Naive B cell (primary cell): Measurements from ENCODE around the gene CFAP20DC. TPM values are rescaled to one million over a fixed set of nuclear protein-coding genes. Genes with fewer than 3 reads are reported as not detected.
A peak's percentile ranks its signal among the peaks of the same experiment; 100 is the strongest.
"Not testable (repeated sequence)": the region's sequence is repeated elsewhere in the genome, so short reads cannot be mapped to it uniquely, and the experiment has no call there.

Source experiments
- ATAC-seq, 2 donors: fragments of 150-1000 bp; cut with Tn5 transposase; 2 replicates each; pipeline ENCODE4 v1.10.0; 2021; ENCODE audit warnings: low read depth in 2 of 2, mild to moderate bottlenecking in 2 of 2, moderate library complexity in 2 of 2
- DNase-seq: peaks from one replicate; pipeline ENCODE4 v3.0.0; 2022
- H3K27ac Mint-ChIP-seq, 6 donors: one replicate each; pipeline ENCODE4 v1.8.0; 2020 to 2022; ENCODE audit warnings: mild to moderate bottlenecking in 6 of 6, mixed read lengths in 6 of 6, moderate library complexity in 5 of 6, inconsistent platforms in 2 of 6
- H3K27me3 Mint-ChIP-seq, 3 donors: one replicate each; pipeline ENCODE4 v1.8.0; 2021 to 2022; ENCODE audit warnings: mixed read lengths in 3 of 3, mild to moderate bottlenecking in 1 of 3
- H3K36me3 Mint-ChIP-seq, 2 donors: one replicate each; pipeline ENCODE4 v1.8.0; 2020 to 2022; ENCODE audit warnings: mixed read lengths in 2 of 2, inconsistent platforms in 1 of 2, mild to moderate bottlenecking in 1 of 2
- H3K4me1 Mint-ChIP-seq, 3 donors: one replicate each; pipeline ENCODE4 v1.8.0; 2020 to 2022; ENCODE audit warnings: mixed read lengths in 3 of 3, inconsistent platforms in 1 of 3, mild to moderate bottlenecking in 1 of 3, moderate library complexity in 1 of 3
- H3K4me3 Mint-ChIP-seq, 8 donors: one replicate each; pipeline ENCODE4 v1.8.0; 2020 to 2022; ENCODE audit warnings: mild to moderate bottlenecking in 8 of 8, mixed read lengths in 8 of 8, moderate library complexity in 8 of 8, inconsistent platforms in 2 of 8
- H3K9me3 Mint-ChIP-seq, 7 donors: one replicate each; pipeline ENCODE4 v1.8.0; 2020 to 2022; ENCODE audit warnings: mixed read lengths in 7 of 7, mild to moderate bottlenecking in 5 of 7, inconsistent platforms in 2 of 7, moderate library complexity in 1 of 7
- polyA plus RNA-seq, 6 donors: library from polyadenylated mRNA; unstranded; fragments of 300-500 nt; fragmentation: Illumina TruSeq; gene quantifications; one replicate each; pipeline ENCODE4 v1.2.3, GENCODE V29; 2021; ENCODE audit warnings: low read depth in 6 of 6

The CFAP20DC gene
- polyA plus RNA-seq, 6 donors from 2014 or later, result 0.58 to 2.7 (median 0.62) TPM; not detected in 3

DNA sequence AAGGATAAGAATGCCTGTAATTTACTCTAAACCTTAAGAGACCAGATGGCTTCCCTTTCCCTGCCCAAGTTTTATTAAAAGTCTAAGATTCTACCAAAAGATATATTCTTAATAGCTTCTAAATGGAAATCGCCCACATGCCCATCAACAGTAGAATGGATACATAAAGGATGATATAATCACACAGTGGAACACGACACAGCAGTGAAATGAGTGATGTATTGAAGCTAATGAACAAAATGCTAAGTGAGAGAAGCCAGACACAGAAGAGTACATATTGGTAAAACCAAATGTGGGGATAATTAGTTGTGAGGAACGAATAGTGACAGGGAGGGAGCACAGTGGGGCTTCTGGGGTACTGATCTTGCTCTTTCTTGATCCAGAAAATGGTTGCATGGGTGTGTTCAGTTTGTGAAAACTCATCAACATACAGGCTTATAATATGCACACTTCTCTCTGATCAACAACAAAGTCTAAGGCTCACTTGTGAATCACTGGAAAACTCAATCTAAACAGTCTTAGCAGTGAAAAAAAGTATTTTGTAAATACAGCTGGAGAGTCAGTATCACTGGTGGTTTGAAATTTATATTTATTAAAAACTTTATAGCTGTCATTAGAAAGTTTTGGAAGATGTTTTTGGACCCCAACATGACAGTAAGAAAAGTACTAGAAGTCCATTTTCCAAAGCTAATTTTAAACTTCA lies 212.5 kb downstream of the CFAP20DC start:
- Mint-ChIP-seq H3K4me3 (no peak overlapping the region), H3K4me1 (no peaks in the 10 kb centered on the region)

DNA sequence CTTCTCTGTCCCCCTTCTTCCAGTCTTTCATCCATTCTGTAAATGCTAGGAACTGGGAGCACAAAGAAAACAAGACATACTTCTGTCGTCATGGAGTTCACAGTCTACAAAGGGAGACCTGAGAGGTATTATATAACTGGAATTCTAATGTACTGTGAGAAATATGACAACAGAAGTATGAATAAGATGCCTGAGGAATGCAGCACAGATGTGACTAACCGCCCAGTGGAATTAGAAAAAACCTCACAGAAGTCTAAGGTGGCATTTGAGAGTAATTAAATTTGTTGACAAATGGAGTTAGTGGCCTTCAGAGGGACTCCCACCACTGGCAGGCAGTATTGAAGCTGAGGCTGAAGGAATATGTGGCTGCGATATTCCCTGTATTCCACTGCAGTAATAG lies 214.7 kb downstream of the CFAP20DC start:
- ATAC-seq (no peak), DNase-seq (no peak)
- Mint-ChIP-seq H3K27me3 (no peaks in the 10 kb centered on the region), H3K4me3 (no peak overlapping the region), H3K36me3 (no peaks in the 10 kb centered on the region), H3K27ac (no peak overlapping the region), H3K9me3 (no peaks in the 10 kb centered on the region), H3K4me1 (no peaks in the 10 kb centered on the region)

More for the DNA sequence above, 212.5 kb downstream of the CFAP20DC start:
- H3K27ac Mint-ChIP-seq, result no peak overlapping the region
- no peaks in the 10 kb centered on the region for H3K27me3 Mint-ChIP-seq
- ATAC-seq (no peak), DNase-seq (no peak)
- H3K9me3 Mint-ChIP-seq, result peaks cover 0 to 3% (median 0%) of the 10 kb centered on the region in 7 donors
- H3K36me3 Mint-ChIP-seq, result no peaks in the 10 kb centered on the region

DNA sequence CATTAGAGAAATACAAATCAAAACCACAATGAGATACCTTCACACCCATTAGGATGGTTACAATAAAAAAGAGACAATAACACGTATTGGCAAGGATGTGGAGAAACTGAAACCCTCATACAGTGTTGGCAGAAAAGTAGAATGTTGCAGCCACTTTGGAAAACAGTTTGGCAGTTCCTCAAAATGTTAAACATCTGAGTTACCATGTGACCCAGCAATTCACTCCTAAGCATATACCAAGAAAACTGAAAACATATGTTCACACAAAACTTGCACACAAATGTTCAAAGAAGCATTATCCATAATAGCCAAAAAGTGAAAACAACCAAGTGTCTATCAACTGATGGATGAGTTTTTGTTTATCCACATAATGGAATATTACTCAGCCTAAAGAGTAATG lies 216.3 kb downstream of the CFAP20DC start:
- ATAC-seq (no peak), DNase-seq (no peak)
- Mint-ChIP-seq H3K4me3 (no peak overlapping the region), H3K9me3 (no peaks in the 10 kb centered on the region), H3K36me3 (no peaks in the 10 kb centered on the region), H3K27ac (no peak overlapping the region), H3K27me3 (no peaks in the 10 kb centered on the region), H3K4me1 (no peaks in the 10 kb centered on the region)

DNA sequence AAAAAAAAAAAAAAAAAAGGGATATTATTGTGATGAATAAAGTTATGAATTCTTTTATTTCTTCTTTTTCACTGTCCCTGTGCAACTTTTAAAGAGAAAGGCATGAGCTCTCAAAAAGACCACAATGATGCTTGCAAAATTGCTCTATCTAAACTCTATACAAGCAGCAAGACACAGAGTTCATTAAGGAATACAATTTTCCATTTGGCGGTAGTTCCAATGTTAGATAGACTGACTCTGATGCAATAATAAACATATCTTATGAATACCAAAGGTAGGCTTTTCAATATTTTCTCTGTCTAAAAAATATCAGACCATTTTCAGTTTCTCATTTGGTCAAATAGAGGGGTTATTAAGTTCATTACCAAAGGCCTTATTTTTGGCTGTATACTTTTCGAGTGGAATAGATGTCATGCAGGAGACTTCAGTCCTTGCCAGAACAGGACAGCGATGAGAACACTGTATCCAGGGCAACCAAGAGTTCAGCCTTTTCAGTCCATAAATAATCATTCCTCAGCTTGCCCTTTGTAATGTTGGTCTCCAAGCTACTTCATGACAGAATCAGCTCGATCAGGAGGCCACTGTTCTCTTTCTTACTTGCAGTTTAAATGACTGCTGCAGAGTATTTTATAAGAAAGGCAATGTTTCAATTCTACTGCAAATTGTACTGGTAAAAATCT lies 220.4 kb downstream of the CFAP20DC start:
- DNase-seq (no peak), ATAC-seq (no peak)
- Mint-ChIP-seq H3K27me3 (no peaks in the 10 kb centered on the region), H3K36me3 (no peaks in the 10 kb centered on the region), H3K9me3 (peaks cover 0 to 2% (median 0%) of the 10 kb centered on the region in 7 donors), H3K4me3 (no peak overlapping the region), H3K27ac (no peak overlapping the region), H3K4me1 (peaks cover 0 to 5% (median 3%) of the 10 kb centered on the region in 3 donors)

DNA sequence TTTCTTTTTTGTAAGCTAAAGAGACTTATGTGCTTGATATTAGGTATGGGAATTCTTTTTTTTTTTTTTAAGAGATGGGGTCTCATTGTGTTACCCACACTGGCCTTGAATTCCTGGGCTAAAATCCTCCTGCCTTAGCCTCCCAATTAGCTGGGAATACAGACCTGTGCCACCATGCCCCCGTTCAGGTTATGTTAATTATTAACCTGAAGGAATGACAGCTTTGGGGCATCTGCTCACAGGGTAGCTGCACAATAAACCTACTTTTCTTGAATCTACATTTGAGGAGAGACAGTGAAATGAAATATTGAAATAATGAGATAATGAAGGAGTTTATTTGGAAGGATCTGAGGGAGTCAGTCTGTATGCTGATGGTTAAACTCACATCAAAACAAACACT lies 225.0 kb downstream of the CFAP20DC start:
- no peaks in the 10 kb centered on the region for H3K27me3 Mint-ChIP-seq
- H3K27ac Mint-ChIP-seq, result peak overlapping the region in 1 of 6 donors; percentile 32
- no peaks in the 10 kb centered on the region for H3K36me3 Mint-ChIP-seq
- H3K9me3 Mint-ChIP-seq, result peaks cover 0 to 2% (median 0%) of the 10 kb centered on the region in 7 donors
- ATAC-seq, result no peak
- no peak for DNase-seq
- H3K4me1 Mint-ChIP-seq, result peaks cover 0 to 6% (median 5%) of the 10 kb centered on the region in 3 donors
- no peak overlapping the region for H3K4me3 Mint-ChIP-seq

DNA sequence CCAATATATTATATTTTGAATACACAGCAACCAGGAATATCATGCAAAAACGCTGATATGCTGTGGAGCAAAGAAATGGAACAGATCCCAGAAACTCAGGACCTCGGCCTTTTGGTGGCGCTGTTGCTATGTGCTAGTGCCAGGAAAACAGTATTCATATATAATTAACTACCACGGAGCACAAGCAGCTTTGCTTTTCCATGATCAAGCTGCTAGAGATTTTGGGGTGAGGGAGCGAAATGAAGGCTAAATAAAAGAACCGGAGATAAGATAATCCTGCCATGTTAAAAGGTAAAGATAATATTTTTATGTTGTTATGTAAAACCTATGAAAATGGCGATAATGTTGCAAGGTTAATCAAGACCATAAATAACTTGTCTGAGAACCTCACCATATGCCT lies 225.5 kb downstream of the CFAP20DC start:
- Mint-ChIP-seq H3K27me3 (no peaks in the 10 kb centered on the region), H3K4me1 (peaks cover 0 to 6% (median 5%) of the 10 kb centered on the region in 3 donors), H3K27ac (peak overlapping the region in 1 of 6 donors; percentile 32), H3K4me3 (no peak overlapping the region), H3K9me3 (peaks cover 0 to 2% (median 0%) of the 10 kb centered on the region in 7 donors), H3K36me3 (no peaks in the 10 kb centered on the region)
- DNase-seq, result peak; percentile 24
- no peak for ATAC-seq

DNA sequence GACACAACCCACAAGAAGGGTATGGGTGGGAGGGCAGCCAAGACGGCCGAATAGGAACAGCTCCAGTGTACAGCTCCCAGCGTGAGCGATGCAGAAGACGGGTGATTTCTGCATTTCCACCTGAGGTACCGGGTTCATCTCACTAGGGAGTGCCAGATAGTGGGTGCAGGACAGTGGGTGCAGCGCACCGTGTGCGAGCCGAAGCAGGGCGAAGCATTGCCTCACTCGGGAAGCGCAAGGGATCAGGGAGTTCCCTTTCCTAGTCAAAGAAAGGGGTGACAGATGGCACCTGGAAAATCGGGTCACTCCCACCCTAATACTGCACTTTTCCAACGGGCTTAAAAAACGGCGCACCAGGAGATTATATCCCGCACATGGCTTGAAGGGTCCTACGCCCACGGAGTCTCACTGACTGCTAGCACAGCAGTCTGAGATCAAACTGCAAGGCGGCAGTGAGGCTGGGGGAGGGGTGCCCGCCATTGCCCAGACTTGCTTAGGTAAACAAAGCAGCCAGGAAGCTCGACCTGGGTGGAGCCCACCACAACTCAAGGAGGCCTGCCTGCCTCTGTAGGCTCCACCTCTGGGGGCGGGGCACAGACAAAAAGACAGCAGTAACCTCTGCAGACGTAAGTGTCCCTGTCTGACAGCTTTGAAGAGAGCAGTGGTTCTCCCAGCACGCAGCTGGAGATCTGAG lies 243.1 kb downstream of the CFAP20DC start:
- H3K4me1 Mint-ChIP-seq, ATAC-seq, H3K27ac Mint-ChIP-seq, H3K4me3 Mint-ChIP-seq, H3K36me3 Mint-ChIP-seq, H3K27me3 Mint-ChIP-seq, DNase-seq: not testable (repeated sequence)
- peaks cover 0 to 12% (median 0%) of the 10 kb centered on the region in 7 donors for H3K9me3 Mint-ChIP-seq

DNA sequence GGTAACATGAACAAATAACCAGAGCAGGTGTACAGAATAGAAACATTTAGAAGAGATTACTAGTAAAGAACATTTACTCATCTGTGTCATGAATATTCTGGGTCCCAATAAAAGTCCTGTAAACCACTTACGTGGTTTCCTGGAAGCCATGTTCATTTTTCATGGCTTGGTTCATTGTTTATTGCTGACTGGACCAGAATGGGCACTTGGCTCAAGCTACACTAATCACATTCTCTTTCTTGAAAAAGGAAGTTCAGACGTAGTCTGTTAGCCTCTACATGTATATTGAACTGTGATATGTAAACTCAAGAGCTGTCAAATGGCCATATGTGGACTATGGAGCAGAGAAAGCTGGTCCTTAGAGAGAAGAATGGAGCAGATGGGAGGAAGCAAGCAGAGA lies 244.9 kb downstream of the CFAP20DC start:
- H3K36me3 Mint-ChIP-seq, result no peaks in the 10 kb centered on the region
- no peak overlapping the region for H3K27ac Mint-ChIP-seq
- H3K9me3 Mint-ChIP-seq, result peaks cover 0 to 6% (median 0%) of the 10 kb centered on the region in 7 donors
- no peak overlapping the region for H3K4me3 Mint-ChIP-seq
- no peaks in the 10 kb centered on the region for H3K27me3 Mint-ChIP-seq
- no peaks in the 10 kb centered on the region for H3K4me1 Mint-ChIP-seq
- DNase-seq (no peak), ATAC-seq (no peak)

DNA sequence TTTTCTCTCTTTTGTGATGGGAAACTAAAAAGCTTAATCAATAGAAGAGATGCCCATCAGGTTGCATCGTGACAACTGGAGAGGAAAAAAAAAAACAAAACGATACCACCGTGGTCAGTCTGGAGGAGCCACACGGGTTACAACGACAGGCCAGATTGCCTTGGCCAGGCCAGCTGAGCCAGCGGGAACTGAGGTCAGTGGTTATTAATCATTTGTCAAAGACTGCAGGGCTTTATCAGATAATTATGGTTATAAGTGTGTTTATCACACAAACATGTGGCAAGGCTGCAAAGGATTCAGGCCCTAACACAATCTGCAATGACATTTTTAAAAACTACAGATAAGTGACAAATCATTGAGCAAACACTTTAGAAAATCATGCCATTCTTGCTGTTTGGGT lies 248.3 kb downstream of the CFAP20DC start:
- Mint-ChIP-seq H3K4me1 (no peaks in the 10 kb centered on the region), H3K27ac (peak overlapping the region in 1 of 6 donors; percentile 57), H3K4me3 (no peak overlapping the region), H3K27me3 (no peaks in the 10 kb centered on the region), H3K9me3 (peaks cover 0 to 6% (median 0%) of the 10 kb centered on the region in 7 donors), H3K36me3 (no peaks in the 10 kb centered on the region)
- ATAC-seq, result no peak
- DNase-seq, result no peak

DNA sequence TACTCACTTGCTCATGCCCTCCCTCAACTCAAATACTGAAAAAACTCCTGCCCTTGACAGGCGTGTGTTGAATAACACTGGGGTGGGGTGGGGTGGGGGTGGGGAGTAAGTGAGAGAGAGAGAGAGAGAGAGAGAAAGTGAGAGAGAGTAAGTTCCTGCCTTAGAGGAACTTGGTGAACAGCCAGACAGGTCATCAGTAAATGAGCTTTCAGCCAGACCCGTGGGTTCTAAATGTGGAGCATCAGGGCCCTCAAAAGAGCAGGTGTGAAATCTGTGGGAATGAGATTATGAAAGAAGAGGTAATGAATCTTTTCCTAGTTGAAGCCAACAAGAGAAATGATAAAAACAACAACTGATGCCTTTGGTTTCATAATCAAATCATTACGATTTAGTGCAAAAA lies 248.9 kb downstream of the CFAP20DC start:
- DNase-seq (no peak), ATAC-seq (no peak)
- Mint-ChIP-seq H3K9me3 (peaks cover 0 to under 1% (median 0%) of the 10 kb centered on the region in 7 donors), H3K4me3 (no peak overlapping the region), H3K27me3 (no peaks in the 10 kb centered on the region), H3K36me3 (no peaks in the 10 kb centered on the region), H3K27ac (no peak overlapping the region), H3K4me1 (no peaks in the 10 kb centered on the region)

DNA sequence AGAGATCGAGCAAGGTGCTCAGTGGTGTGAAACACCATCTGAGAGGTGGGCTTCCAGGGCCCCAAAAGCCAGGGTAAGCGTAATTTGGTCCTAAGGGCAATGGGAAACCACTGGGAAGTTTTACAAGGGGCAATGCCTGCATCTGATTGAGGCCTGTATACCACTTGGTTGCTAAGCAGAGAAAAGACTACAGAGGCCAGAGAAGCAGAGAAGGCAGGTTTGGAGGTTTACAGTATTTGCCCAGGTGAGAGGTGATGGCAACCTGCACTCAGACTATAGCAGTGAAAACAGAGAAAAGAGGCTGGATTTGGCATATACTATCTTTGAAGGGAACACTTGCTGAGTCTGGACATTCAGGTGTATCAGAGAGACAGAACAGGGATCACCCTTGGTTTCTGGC lies 249.8 kb downstream of the CFAP20DC start:
- no peak for ATAC-seq
- no peak overlapping the region for H3K4me3 Mint-ChIP-seq
- DNase-seq, result no peak
- no peaks in the 10 kb centered on the region for H3K4me1 Mint-ChIP-seq
- no peaks in the 10 kb centered on the region for H3K27me3 Mint-ChIP-seq
- no peaks in the 10 kb centered on the region for H3K36me3 Mint-ChIP-seq
- H3K27ac Mint-ChIP-seq, result no peak overlapping the region
- H3K9me3 Mint-ChIP-seq, result no peaks in the 10 kb centered on the region

DNA sequence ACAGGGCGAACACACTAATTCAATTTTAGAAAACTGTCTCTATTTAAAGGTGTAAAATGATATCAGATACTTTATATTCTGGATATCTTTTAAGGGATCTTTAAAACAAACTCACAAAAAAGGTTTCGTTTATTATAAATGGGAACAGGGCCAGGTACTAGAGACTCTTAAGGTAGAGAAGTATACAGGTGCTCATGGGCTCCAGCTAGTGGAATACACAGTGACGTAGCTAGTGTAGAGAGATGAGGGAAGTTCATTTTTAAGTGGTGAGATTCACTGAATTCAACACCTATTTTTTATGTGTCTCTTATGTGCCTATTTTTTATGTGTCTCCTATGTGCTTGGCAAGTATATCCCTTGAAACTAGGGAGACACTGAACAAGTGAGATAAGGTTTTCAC lies 250.6 kb downstream of the CFAP20DC start:
- H3K36me3 Mint-ChIP-seq, result no peaks in the 10 kb centered on the region
- no peak overlapping the region for H3K27ac Mint-ChIP-seq
- ATAC-seq (no peak), DNase-seq (no peak)
- H3K4me1 Mint-ChIP-seq, result no peaks in the 10 kb centered on the region
- H3K9me3 Mint-ChIP-seq, result no peaks in the 10 kb centered on the region
- no peaks in the 10 kb centered on the region for H3K27me3 Mint-ChIP-seq
- no peak overlapping the region for H3K4me3 Mint-ChIP-seq

DNA sequence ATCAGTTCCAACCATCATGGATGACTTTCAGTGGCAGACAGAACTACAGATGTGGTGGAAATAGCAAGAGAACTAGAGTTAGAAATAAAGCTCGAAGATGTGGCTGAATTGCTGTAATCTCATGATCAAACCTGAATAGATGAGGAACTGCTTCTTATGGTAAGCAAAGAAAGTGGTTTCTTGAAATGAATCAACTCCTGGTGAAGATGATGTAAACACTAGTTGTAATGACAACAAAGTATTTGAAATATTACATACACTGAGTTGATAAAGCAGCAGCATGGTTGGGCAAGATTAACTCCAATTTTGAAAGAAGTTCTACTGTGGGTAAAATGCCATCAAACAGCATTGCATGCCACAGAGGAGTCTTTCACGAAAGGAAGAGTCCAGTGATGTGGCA lies 251.5 kb downstream of the CFAP20DC start:
- no peak overlapping the region for H3K4me3 Mint-ChIP-seq
- no peak for DNase-seq
- H3K27me3 Mint-ChIP-seq, result no peaks in the 10 kb centered on the region
- no peaks in the 10 kb centered on the region for H3K36me3 Mint-ChIP-seq
- no peak for ATAC-seq
- no peak overlapping the region for H3K27ac Mint-ChIP-seq
- no peaks in the 10 kb centered on the region for H3K9me3 Mint-ChIP-seq
- H3K4me1 Mint-ChIP-seq, result no peaks in the 10 kb centered on the region

DNA sequence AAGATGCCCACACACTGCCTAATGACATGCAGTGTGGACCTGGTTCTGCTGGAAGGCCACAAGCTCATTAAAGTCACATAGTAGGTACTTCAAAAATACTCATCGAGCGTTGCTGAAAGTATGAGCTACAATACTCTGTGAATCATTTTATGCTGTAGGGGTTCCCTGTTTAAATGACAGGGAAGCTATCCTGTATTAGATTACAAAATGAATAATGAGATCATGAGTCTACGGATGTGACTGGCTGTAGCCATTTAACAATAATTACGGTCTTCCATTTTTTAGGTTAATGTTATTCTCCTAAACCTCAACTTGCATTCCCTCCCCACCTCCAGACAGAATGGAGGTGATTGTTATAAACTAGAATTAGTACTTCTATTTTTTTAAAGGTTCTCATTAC lies 255.1 kb downstream of the CFAP20DC start:
- Mint-ChIP-seq H3K27ac (no peak overlapping the region), H3K4me3 (no peak overlapping the region), H3K27me3 (no peaks in the 10 kb centered on the region), H3K36me3 (no peaks in the 10 kb centered on the region), H3K4me1 (no peaks in the 10 kb centered on the region), H3K9me3 (no peaks in the 10 kb centered on the region)
- ATAC-seq, result no peak
- no peak for DNase-seq
